PC-3 (cell line): ENCODE measurements around the gene TNXB.
"Not testable (repeated sequence)": the region's sequence is repeated elsewhere in the genome, so short reads cannot be mapped to it uniquely, and the experiment has no call there.

Source experiments
- EZH2 ChIP-seq: fragments of 300-600 bp; sonication (generic); IDR thresholded peaks from one replicate; pipeline ENCODE4 v1.6.1; 2017; ENCODE audit warnings: antibody characterized with exemption, mild to moderate bottlenecking, low read length; ENCODE audit not compliant: unreplicated experiment
- TF ChIP-seq, protein P1 (sequence below): fragments of 300-600 bp; sonication (generic); conservative IDR thresholded peaks from 2 replicates; pipeline ENCODE4 v1.5.1; 2017; ENCODE audit warnings: antibody characterized with exemption, low read depth, mild to moderate bottlenecking, low read length

GRCh38 chr6:32055756-32056155 lies 53.4 kb downstream of the TNXB start:
- TF ChIP-seq EZH2: not testable (repeated sequence)
- TF ChIP-seq, protein P1, sequence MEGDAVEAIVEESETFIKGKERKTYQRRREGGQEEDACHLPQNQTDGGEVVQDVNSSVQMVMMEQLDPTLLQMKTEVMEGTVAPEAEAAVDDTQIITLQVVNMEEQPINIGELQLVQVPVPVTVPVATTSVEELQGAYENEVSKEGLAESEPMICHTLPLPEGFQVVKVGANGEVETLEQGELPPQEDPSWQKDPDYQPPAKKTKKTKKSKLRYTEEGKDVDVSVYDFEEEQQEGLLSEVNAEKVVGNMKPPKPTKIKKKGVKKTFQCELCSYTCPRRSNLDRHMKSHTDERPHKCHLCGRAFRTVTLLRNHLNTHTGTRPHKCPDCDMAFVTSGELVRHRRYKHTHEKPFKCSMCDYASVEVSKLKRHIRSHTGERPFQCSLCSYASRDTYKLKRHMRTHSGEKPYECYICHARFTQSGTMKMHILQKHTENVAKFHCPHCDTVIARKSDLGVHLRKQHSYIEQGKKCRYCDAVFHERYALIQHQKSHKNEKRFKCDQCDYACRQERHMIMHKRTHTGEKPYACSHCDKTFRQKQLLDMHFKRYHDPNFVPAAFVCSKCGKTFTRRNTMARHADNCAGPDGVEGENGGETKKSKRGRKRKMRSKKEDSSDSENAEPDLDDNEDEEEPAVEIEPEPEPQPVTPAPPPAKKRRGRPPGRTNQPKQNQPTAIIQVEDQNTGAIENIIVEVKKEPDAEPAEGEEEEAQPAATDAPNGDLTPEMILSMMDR: not testable (repeated sequence)
